Endothelial cell of umbilical vein (primary cell): Measurements from ENCODE around the gene GYS2. TPM values are rescaled to one million over a fixed set of nuclear protein-coding genes. Genes with fewer than 3 reads are reported as not detected.

ENCODE experiments used
- BruUV-seq: library from RNA; stranded (reverse); fragments of 400-500 nt; replicated peaks from 2 replicates; lab custom pipeline; 2021; lab: Mats Ljungman, UMichigan
- CTCF ChIA-PET: fragments of 300-600, 350-600 bp; sonication (Branson Sonifier 250); formaldehyde crosslinking; loops from one replicate; lab custom pipeline; 2021; ENCODE audit warnings: antibody characterized with exemption, inconsistent platforms; lab: Charles Lee
- POLR2A ChIA-PET: fragments of 300-600, 350-600 bp; sonication (Branson Sonifier 250); formaldehyde crosslinking; loops from one replicate; lab custom pipeline; 2021; ENCODE audit warnings: antibody characterized with exemption, inconsistent platforms; lab: Charles Lee
- DNase-seq: peaks from one replicate; pipeline ENCODE4 v3.0.0-alpha.2; 2011; ENCODE audit warnings: low read depth, low spot score
- FAIRE-seq: peaks from 2 replicates; lab custom pipeline; 2011; peaks lifted over from hg19 to GRCh38; lab: Jason Lieb, UNC
- H2AFZ ChIP-seq: 2 replicates; pipeline ENCODE4 v1.6.0; 2012; ENCODE audit warnings: low read depth, low read length, control low read depth, inconsistent platforms
- H3K27ac ChIP-seq: 2 replicates; pipeline ENCODE4 v1.5.1; 2011; ENCODE audit warnings: low read depth, mild to moderate bottlenecking, control low read depth, low read length, moderate library complexity; ENCODE audit not compliant: insufficient read depth
- H3K27me3 ChIP-seq, 2 experiments: 2 replicates each; pipeline versions ENCODE4 v1.6.0 to v1.6.1; 2011; ENCODE audit warnings: low read length in 2 of 2, mixed read lengths in 1 of 2; ENCODE audit not compliant: control insufficient read depth in 2 of 2, insufficient read depth in 2 of 2
- H3K36me3 ChIP-seq, 2 experiments: 2 replicates in 1 of 2; 3 replicates in 1 of 2; pipeline ENCODE4 v1.5.1; 2011; ENCODE audit warnings: low read length in 2 of 2, mild to moderate bottlenecking in 1 of 2, moderate library complexity in 1 of 2; ENCODE audit not compliant: control insufficient read depth in 2 of 2, insufficient read depth in 2 of 2; ENCODE audit errors: extremely low read depth in 1 of 2
- H3K4me1 ChIP-seq: 3 replicates; pipeline ENCODE4 v1.5.1; 2011; ENCODE audit warnings: mild to moderate bottlenecking, low read length; ENCODE audit not compliant: control insufficient read depth, insufficient read depth; ENCODE audit errors: extremely low read depth
- H3K4me2 ChIP-seq: 2 replicates; pipeline ENCODE4 v1.6.1; 2011; ENCODE audit warnings: low read length, control low read depth, mixed read lengths; ENCODE audit not compliant: insufficient read depth
- H3K4me3 ChIP-seq, 3 experiments: fragments of 200-600 bp in 1 of 3; sonication (generic), shearing (Covaris generic) in 1 of 3; replicated peaks in 1 of 3; 2 replicates each; pipeline ENCODE4 v1.5.1; 2011 to 2016; ENCODE audit warnings: control low read depth in 3 of 3, low read length in 3 of 3, mild to moderate bottlenecking in 2 of 3, inconsistent platforms in 1 of 3, low read depth in 1 of 3, moderate library complexity in 1 of 3; ENCODE audit not compliant: insufficient read depth in 1 of 3
- H3K79me2 ChIP-seq: 2 replicates; pipeline ENCODE4 v1.6.0; 2012; ENCODE audit warnings: low read length, inconsistent platforms; ENCODE audit not compliant: control insufficient read depth, insufficient read depth
- H3K9ac ChIP-seq: replicated peaks from 2 replicates; pipeline ENCODE3; 2011; ENCODE audit warnings: low read length, control low read depth; ENCODE audit not compliant: insufficient read depth; ENCODE audit errors: extremely low read depth
- H3K9me1 ChIP-seq: replicated peaks from 3 replicates; pipeline ENCODE4 v1.6.0; 2011; ENCODE audit warnings: mild to moderate bottlenecking, low read length; ENCODE audit not compliant: control insufficient read depth, insufficient read depth; ENCODE audit errors: extremely low read depth
- H3K9me3 ChIP-seq: replicated peaks from 2 replicates; pipeline ENCODE4 v1.5.1; 2012; ENCODE audit warnings: low read length, inconsistent platforms; ENCODE audit not compliant: control insufficient read depth, insufficient read depth
- H4K20me1 ChIP-seq: replicated peaks from 2 replicates; pipeline ENCODE3; 2011; ENCODE audit warnings: mild to moderate bottlenecking, low read length; ENCODE audit not compliant: control insufficient read depth, insufficient read depth; ENCODE audit errors: extremely low read depth
- CTCF ChIP-seq, 2 donors: IDR thresholded peaks; 1 replicate in 1 of 2; 2 replicates in 1 of 2; pipeline ENCODE4 v1.5.1; 2011; ENCODE audit warnings: low read length in 2 of 2, mild to moderate bottlenecking in 2 of 2, moderate library complexity in 2 of 2, control low read depth in 1 of 2, inconsistent platforms in 1 of 2, low read depth in 1 of 2; ENCODE audit not compliant: insufficient read depth in 1 of 2; ENCODE audit errors: extremely low read depth in 1 of 2
- EZH2 ChIP-seq: IDR thresholded peaks from 2 replicates; pipeline ENCODE4 v1.6.1; 2012; ENCODE audit warnings: borderline replicate concordance, low read depth, mild to moderate bottlenecking, moderate library complexity, low read length, inconsistent platforms; ENCODE audit not compliant: severe bottlenecking
- FOS ChIP-seq: IDR thresholded peaks from 2 replicates; pipeline ENCODE4 v1.6.1; 2011; ENCODE audit warnings: mild to moderate bottlenecking, low read length, moderate library complexity, borderline replicate concordance; ENCODE audit not compliant: insufficient read depth
- GATA2 ChIP-seq: IDR thresholded peaks from 2 replicates; pipeline ENCODE4 v1.7.0; 2011; ENCODE audit warnings: low read depth, mild to moderate bottlenecking, moderate library complexity, mixed read lengths, low read length; ENCODE audit not compliant: insufficient read length, insufficient read depth
- JUN ChIP-seq: IDR thresholded peaks from 2 replicates; pipeline ENCODE4 v1.6.1; 2011; ENCODE audit warnings: borderline replicate concordance, low read depth; ENCODE audit not compliant: insufficient read length, insufficient read depth
- MAX ChIP-seq: IDR thresholded peaks from 2 replicates; pipeline ENCODE4 v1.6.1; 2011; ENCODE audit not compliant: insufficient read depth, insufficient read length
- MYC ChIP-seq: IDR thresholded peaks from one replicate; pipeline ENCODE4 v1.6.1; 2011; ENCODE audit warnings: mild to moderate bottlenecking, low read depth, low read length
- POLR2A ChIP-seq: IDR thresholded peaks from 2 replicates; pipeline ENCODE4 v1.6.1; 2012; ENCODE audit warnings: low read depth, mild to moderate bottlenecking, control low read depth, low read length
- POLR2AphosphoS5 ChIP-seq: IDR thresholded peaks from 2 replicates; pipeline ENCODE4 v1.6.1; 2012; ENCODE audit warnings: low read depth, mild to moderate bottlenecking, control low read depth, low read length, moderate library complexity; ENCODE audit not compliant: insufficient read depth
- dilution Hi-C: fragments of 300-500 bp; cut with MboI; formaldehyde crosslinking; loops from one replicate; pipeline ENCODE4 v1.15.0; 2019; ENCODE audit warnings: low sequenced_read_pairs; ENCODE audit not compliant: extremely low pct_ligation_motif_present
- intact Hi-C: fragments of 100-400 bp; cut with micrococcal nuclease; formaldehyde crosslinking; loops from one replicate; pipeline ENCODE4 v1.10.0; 2022
- polyA plus RNA-seq, 4 experiments: library from polyadenylated mRNA; depleted of rRNA in 3 of 4; stranded (reverse) in 3 of 4; unstranded in 1 of 4; fragments of >200 nt; gene quantifications; 2 replicates each; pipeline versions ENCODE4 v1.2.1 to v1.2.3, GENCODE V29; 2011 to 2012; ENCODE audit warnings: missing spikeins in 1 of 4
- total RNA-seq: library from RNA; stranded (reverse); gene quantifications from 2 replicates; pipeline ENCODE4 v1.2.3, GENCODE V29; 2021

GYS2 gene
- total and polyA plus RNA-seq, 2 donors (not counting 3 experiments of a cell fraction or from before 2014, with no cell fraction given), result 0.04 TPM; not detected in 1

DNA sequence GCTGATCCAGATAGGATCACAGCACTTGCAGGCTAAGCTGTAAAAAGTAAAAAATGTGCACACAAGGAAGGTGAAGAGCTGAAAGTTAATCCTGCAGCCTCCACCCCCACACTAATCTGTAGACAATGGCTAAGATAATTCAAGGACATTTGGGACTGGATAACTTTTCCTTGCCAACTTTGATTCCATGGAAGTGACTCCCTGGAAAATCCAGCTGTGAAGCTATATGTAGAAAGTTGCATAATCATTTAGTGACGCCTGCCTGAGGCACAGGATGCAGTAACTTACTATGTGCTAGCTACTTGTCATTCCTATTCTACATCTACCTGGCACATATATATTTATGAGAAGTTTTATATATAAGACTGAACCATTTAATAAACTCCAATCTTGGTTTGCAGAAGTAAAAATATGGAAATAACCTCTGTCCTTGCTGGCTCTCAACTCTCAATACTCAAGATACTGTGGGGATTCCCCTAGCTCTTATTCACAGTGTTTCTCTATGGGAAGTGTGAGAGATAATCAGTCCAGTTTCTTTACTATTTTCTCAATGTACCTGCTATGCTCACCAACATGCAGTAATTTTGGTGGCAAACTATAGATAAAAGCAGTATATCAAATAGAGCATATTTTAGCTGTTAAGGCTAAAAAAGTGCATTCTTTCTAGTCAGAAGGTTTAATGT is 38.2 kb upstream of the GYS2 start:
- no peak for TF ChIP-seq MAX
- no peak for TF ChIP-seq JUN
- no peak for TF ChIP-seq POLR2AphosphoS5
- TF ChIP-seq MYC, result no peak
- no peak for TF ChIP-seq CTCF (IDR thresholded peaks at IDR 0.05; ENCODE audit: extremely low read depth in 1 of 2, insufficient read depth in 1 of 2, low read depth in 1 of 2, low read length in 2 of 2)
- no peak for TF ChIP-seq POLR2A
- TF ChIP-seq FOS, result no peak
- no peak for TF ChIP-seq GATA2
- no peak for TF ChIP-seq EZH2
- dilution Hi-C loops, result no loop called here
- DNase-seq (no peak), FAIRE-seq (no peak)
- H3K27ac ChIP-seq, result no peak overlapping the region
- CTCF ChIA-PET, result interaction anchor here (0.7 to 1.0 kb wide), 3 partner anchors 23 to 394 kb away, joined by 3 to 4 read pairs (median 3); no protein-coding TSS in a partner anchor
- no peaks in the 10 kb centered on the region for H3K9me1 ChIP-seq
- H3K36me3 ChIP-seq, result peaks cover 17 to 48% of the 10 kb centered on the region in 2 experiments
- H3K9ac ChIP-seq, result no peak overlapping the region
- no peak overlapping the region for H3K4me3 ChIP-seq
- intact Hi-C loops, result no loop called here
- H3K79me2 ChIP-seq, result peaks cover 30% of the 10 kb centered on the region
- H3K9me3 ChIP-seq, result no peaks in the 10 kb centered on the region
- no peak overlapping the region for H2AFZ ChIP-seq
- H3K4me1 ChIP-seq, result peaks cover 2% of the 10 kb centered on the region
- no peaks in the 10 kb centered on the region for H3K27me3 ChIP-seq
- POLR2A ChIA-PET, result no interaction called here
- BruUV-seq, result no TSS peak
- H4K20me1 ChIP-seq, result no peaks in the 10 kb centered on the region
- no peak overlapping the region for H3K4me2 ChIP-seq
